B cell (primary cell): ENCODE data around the gene TRIAP1. TPM values are rescaled to one million over a fixed set of nuclear protein-coding genes. Genes with fewer than 3 reads are reported as not detected.

Source experiments
- ATAC-seq: fragments of 200-7000 bp; cut with Tn5 transposase; one replicate; pipeline ENCODE4 v1.10.0; 2021; ENCODE audit warnings: low read depth, mild to moderate bottlenecking, moderate number of reproducible peaks, moderate library complexity
- CTCF ChIA-PET: fragments of 350-600 bp; sonication (Branson Sonifier 250); formaldehyde crosslinking; loops from one replicate; lab custom pipeline; 2021; ENCODE audit warnings: antibody characterized with exemption, inconsistent platforms; lab: Charles Lee
- POLR2A ChIA-PET: fragments of 350-600 bp; sonication (Branson Sonifier 250); formaldehyde crosslinking; loops from one replicate; lab custom pipeline; 2021; ENCODE audit warnings: antibody characterized with exemption; lab: Charles Lee
- DNase-seq: peaks from one replicate; pipeline ENCODE4 v3.0.0; 2013
- H2AFZ ChIP-seq: 2 replicates; pipeline ENCODE4 v1.6.1; 2012; ENCODE audit warnings: mild to moderate bottlenecking, low read depth, low read length; ENCODE audit not compliant: insufficient read depth, poor library complexity, severe bottlenecking
- H3K27ac ChIP-seq, 2 donors: 1 replicate in 1 of 2; 2 replicates in 1 of 2; pipeline ENCODE4 v1.5.1; 2012 to 2013; ENCODE audit warnings: low read length in 2 of 2, mild to moderate bottlenecking in 2 of 2, moderate library complexity in 1 of 2
- H3K27me3 ChIP-seq, 4 experiments: fragments of 200-600 bp in 1 of 4; sonication (generic) in 1 of 4; replicated peaks in 1 of 4; 1 replicate in 2 of 4; 2 replicates in 2 of 4; pipeline versions ENCODE4 v1.6.1 to v1.7.0; 2013 to 2016; ENCODE audit warnings: low read length in 3 of 4, mild to moderate bottlenecking in 2 of 4, mixed read lengths in 1 of 4, moderate library complexity in 1 of 4; ENCODE audit not compliant: insufficient read depth in 4 of 4, control insufficient read depth in 3 of 4; ENCODE audit errors: control extremely low read depth in 1 of 4
- H3K36me3 ChIP-seq, 2 experiments: replicated peaks in 1 of 2; 1 replicate in 1 of 2; 2 replicates in 1 of 2; pipeline versions ENCODE4 v1.6.1 to v1.7.1; 2013; ENCODE audit warnings: low read length in 1 of 2; ENCODE audit not compliant: insufficient read depth in 2 of 2, control insufficient read depth in 1 of 2; ENCODE audit errors: control extremely low read depth in 1 of 2, extremely low read depth in 1 of 2
- H3K4me1 ChIP-seq, 2 donors: fragments of 200-600 bp in 1 of 2; sonication (generic) in 1 of 2; 1 replicate in 1 of 2; 2 replicates in 1 of 2; pipeline versions ENCODE4 v1.5.1 to v1.6.1; 2013 to 2017; ENCODE audit warnings: low read length in 2 of 2; ENCODE audit not compliant: control insufficient read depth in 2 of 2, insufficient read depth in 2 of 2
- H3K4me2 ChIP-seq: replicated peaks from 2 replicates; pipeline ENCODE3; 2012; ENCODE audit warnings: mild to moderate bottlenecking, low read depth, low read length; ENCODE audit not compliant: poor library complexity, severe bottlenecking
- H3K4me3 ChIP-seq, 5 experiments: fragments of 200-600 bp in 1 of 5; sonication (generic) in 1 of 5; 1 replicate in 3 of 5; 2 replicates in 2 of 5; pipeline versions ENCODE4 v1.5.1 to v1.7.0; 2011 to 2016; ENCODE audit warnings: low read length in 4 of 5, mild to moderate bottlenecking in 4 of 5, low read depth in 2 of 5, control low read depth in 1 of 5, moderate library complexity in 1 of 5; ENCODE audit not compliant: insufficient read depth in 1 of 5; ENCODE audit errors: control extremely low read depth in 1 of 5, extremely low read depth in 1 of 5
- H3K79me2 ChIP-seq: fragments of 200-600 bp; sonication (generic); one replicate; pipeline ENCODE4 v1.6.0; 2016; ENCODE audit warnings: low read length; ENCODE audit not compliant: control insufficient read depth, insufficient read depth
- H3K9ac ChIP-seq: fragments of 200-600 bp; sonication (generic); 2 replicates; pipeline ENCODE4 v1.6.1; 2017; ENCODE audit warnings: mild to moderate bottlenecking, low read length, moderate library complexity
- H3K9me3 ChIP-seq, 3 donors: one replicate each; pipeline versions ENCODE4 v1.6.1 to v1.7.1; 2013; ENCODE audit warnings: low read length in 2 of 3; ENCODE audit not compliant: control insufficient read depth in 2 of 3, insufficient read depth in 1 of 3; ENCODE audit errors: control extremely low read depth in 1 of 3
- H4K20me1 ChIP-seq: 2 replicates; pipeline ENCODE4 v1.6.0; 2012; ENCODE audit warnings: mild to moderate bottlenecking, low read length; ENCODE audit not compliant: insufficient read depth, control insufficient read depth, poor library complexity, severe bottlenecking
- H3K27ac Mint-ChIP-seq: one replicate; pipeline ENCODE4 v1.8.0; 2021; ENCODE audit warnings: mixed read lengths
- H3K27me3 Mint-ChIP-seq: one replicate; pipeline ENCODE4 v1.8.0; 2021; ENCODE audit warnings: mixed read lengths
- H3K4me1 Mint-ChIP-seq: one replicate; pipeline ENCODE4 v1.8.0; 2021; ENCODE audit warnings: mixed read lengths
- H3K4me3 Mint-ChIP-seq: one replicate; pipeline ENCODE4 v1.8.0; 2021; ENCODE audit warnings: mixed read lengths
- H3K9me3 Mint-ChIP-seq: one replicate; pipeline ENCODE4 v1.8.0; 2022; ENCODE audit warnings: mixed read lengths; ENCODE audit not compliant: insufficient read depth
- CTCF ChIP-seq: fragments of 200-600 bp; IDR thresholded peaks from one replicate; pipeline ENCODE4 v1.8.0; 2022; ENCODE audit warnings: antibody characterized with exemption, mild to moderate bottlenecking
- EZH2 ChIP-seq: IDR thresholded peaks from 2 replicates; pipeline ENCODE4 v1.6.1; 2012; ENCODE audit warnings: borderline replicate concordance, low read depth, mild to moderate bottlenecking, moderate library complexity, low read length; ENCODE audit not compliant: insufficient read depth, poor library complexity, severe bottlenecking
- WGBS: methylation state at CpG from one replicate; pipeline ENCODE4 v1.1.5; 2013; ENCODE audit warnings: missing lambda C conversion rate; ENCODE audit not compliant: insufficient coverage; 5-methylcytosine and 5-hydroxymethylcytosine counted together
- intact Hi-C: fragments of 100-400 bp; cut with micrococcal nuclease; formaldehyde crosslinking; loops from one replicate; pipeline ENCODE4 v1.10.0; 2022
- polyA plus RNA-seq: library from polyadenylated mRNA; depleted of rRNA; stranded (reverse); fragments of >200 nt; gene quantifications from 2 replicates; pipeline ENCODE4 v1.2.3, GENCODE V29; 2012
- total RNA-seq, 2 donors: library from RNA; stranded (reverse); fragments of 120-200 nt in 1 of 2; gene quantifications; 1 replicate in 1 of 2; 2 replicates in 1 of 2; pipeline versions ENCODE4 v1.2.3 to v1.2.4, GENCODE V29; 2013 to 2022

TRIAP1 gene
- total and polyA plus RNA-seq, 2 donors (not counting 1 experiment from before 2014, with no cell fraction given), result 13.8 to 19.6 TPM

DNA sequence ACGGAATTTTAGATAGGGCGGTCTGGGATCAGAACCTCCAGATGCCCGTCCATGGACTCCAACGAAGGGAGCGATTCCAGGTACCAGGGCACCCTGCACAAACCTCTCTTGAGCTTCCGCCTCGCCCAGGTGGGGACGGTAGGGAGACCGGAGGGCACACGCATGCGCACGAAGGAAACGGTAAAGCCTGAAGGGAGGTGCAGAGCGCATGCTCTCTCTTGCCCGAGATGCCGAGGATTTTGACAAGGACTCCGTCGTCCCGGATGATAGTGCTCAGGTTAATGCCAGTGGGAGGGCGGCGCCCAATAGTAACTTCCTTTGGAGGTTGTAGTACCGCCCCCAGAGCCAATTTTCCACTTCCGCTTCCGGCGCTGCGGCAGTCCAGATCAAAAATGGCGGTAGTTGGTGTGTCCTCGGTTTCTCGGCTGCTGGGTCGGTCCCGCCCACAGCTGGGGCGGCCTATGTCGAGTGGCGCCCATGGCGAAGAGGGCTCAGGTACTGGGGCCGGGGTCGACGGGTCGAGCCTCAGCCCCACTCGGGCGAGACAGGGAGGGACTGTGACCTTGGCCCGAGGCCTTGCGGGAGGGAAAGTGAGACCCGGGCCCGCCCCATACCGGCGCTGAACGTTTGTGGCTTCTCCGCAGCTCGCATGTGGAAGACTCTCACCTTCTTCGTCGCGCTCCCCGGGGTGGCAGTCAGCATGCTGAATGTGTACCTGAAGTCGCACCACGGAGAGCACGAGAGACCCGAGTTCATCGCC, 8.3 kb downstream of the TRIAP1 start, which contains the start of gene COX6A1:
Gene COX6A1 (plus strand): TSS at position 379 of the 760 bp plus-strand sequence. CDS start 14 bp downstream, at position 393.
- peaks cover 26% of the 10 kb centered on the region for H3K4me1 Mint-ChIP-seq
- intact Hi-C loops, result loop anchor here (1.0 to 10.0 kb wide), 10 partner anchors 8 to 1829 kb away; partner anchors contain the start of genes GATC, MLEC, RNF10 and SIRT4
- peak within 1 kb of the TSS; percentile 73 to 86 (median 83) for H3K4me3 ChIP-seq

More for the DNA sequence above, 8.3 kb downstream of the TRIAP1 start, which contains the start of gene COX6A1:
- Mint-ChIP-seq H3K27me3 (peaks cover 8% of the 10 kb centered on the region), H3K27ac (peak within 1 kb of the TSS; percentile 96), H3K4me3 (peak within 1 kb of the TSS; percentile 91), H3K9me3 (no peaks in the 10 kb centered on the region)
- H3K27me3 ChIP-seq, result peaks cover 0 to 5% (median 2%) of the 10 kb centered on the region in 4 experiments
- TF ChIP-seq EZH2, result no peak
- peak; percentile 9 for TF ChIP-seq CTCF
- peaks cover 30% of the 10 kb centered on the region for H3K79me2 ChIP-seq
- no peaks in the 10 kb centered on the region for H3K9me3 ChIP-seq
- peak within 1 kb of the TSS; percentile 70 to 84 for H3K27ac ChIP-seq
- H3K36me3 ChIP-seq, result peaks cover 0 to 25% of the 10 kb centered on the region in 2 experiments
- peak; percentile 96 for ATAC-seq
- H2AFZ ChIP-seq, result peak within 1 kb of the TSS; percentile 95
- peak within 1 kb of the TSS; percentile 89 for H3K9ac ChIP-seq
- DNase-seq, result peak; percentile 98
- H4K20me1 ChIP-seq, result peaks cover 22% of the 10 kb centered on the region
- ChIA-PET POLR2A (interaction anchor here (0.7 to 1.4 kb wide), 4 partner anchors 8 to 467 kb away, joined by 3 to 7 read pairs (median 6); partner anchors contain the start of genes GATC, SIRT4 and TRIAP1), CTCF (interaction anchor here (0.6 to 1.6 kb wide), 17 partner anchors 12 to 660 kb away, joined by 3 to 7 read pairs (median 4); partner anchors contain the start of genes MLEC, POP5, RNU4-1 and RPLP0)
- peaks cover 18 to 20% of the 10 kb centered on the region in 2 donors for H3K4me1 ChIP-seq
- WGBS, result under 1% methylated on average over 59 of the region's 59 CpGs
- H3K4me2 ChIP-seq, result peak within 1 kb of the TSS; percentile 88
